NCI-H345 treated with DMSO at 0.1 percent for 48 hours (cell line): ENCODE data around the gene SLC26A2.

Experiments
- DNase-seq: peaks from one replicate; lab custom pipeline; 2025; ENCODE audit not compliant: unreplicated experiment; lab: John Stamatoyannopoulos, UW

SLC26A2 gene

GRCh38 chr5:149961186-149961685 is 678 bp downstream of the SLC26A2 start:
- DNase-seq: no peak

GRCh38 chr5:149961957-149962409 is 1.4 kb downstream of the SLC26A2 start:
- DNase-seq: peak; percentile 42

GRCh38 chr5:149962601-149963300 is 2.2 kb downstream of the SLC26A2 start:
- no peak for DNase-seq

- DNase-seq: no peak
Measured at GRCh38 chr5:149963729-149964128, 3.2 kb downstream of the SLC26A2 start.

- no peak for DNase-seq
Measured at GRCh38 chr5:149966946-149967345, 6.4 kb downstream of the SLC26A2 start.

GRCh38 chr5:149969181-149969930 is 8.8 kb downstream of the SLC26A2 start:
- no peak for DNase-seq

GRCh38 chr5:149975409-149975808 is 14.9 kb downstream of the SLC26A2 start:
- no peak for DNase-seq

GRCh38 chr5:149979896-149980295 is 19.3 kb downstream of the SLC26A2 start:
- no peak for DNase-seq

GRCh38 chr5:149981206-149981605 is 20.6 kb downstream of the SLC26A2 start:
- DNase-seq: no peak

GRCh38 chr5:149982505-149982904 is 21.9 kb downstream of the SLC26A2 start:
- no peak for DNase-seq

GRCh38 chr5:149988126-149988525 is 27.6 kb downstream of the SLC26A2 start:
- DNase-seq: no peak

GRCh38 chr5:149990518-149991376 is 30.2 kb downstream of the SLC26A2 start:
- DNase-seq: peak; percentile 64

- no peak for DNase-seq
Measured at GRCh38 chr5:149993471-149993870, 32.9 kb downstream of the SLC26A2 start.

- DNase-seq: no peak
Measured at GRCh38 chr5:149995385-149996204, 35.0 kb downstream of the SLC26A2 start.

- DNase-seq: no peak
Measured at GRCh38 chr5:149996205-149996890, 35.8 kb downstream of the SLC26A2 start.

- no peak for DNase-seq
Measured at GRCh38 chr5:149998281-149998680, 37.7 kb downstream of the SLC26A2 start.

GRCh38 chr5:149999359-149999758 is 38.8 kb downstream of the SLC26A2 start:
- DNase-seq: no peak

GRCh38 chr5:149999866-150000255 is 39.3 kb downstream of the SLC26A2 start:
- DNase-seq: no peak

- peak; percentile 87 for DNase-seq
Measured at GRCh38 chr5:150000256-150000989, 39.9 kb downstream of the SLC26A2 start, which contains the start of the genes HMGXB3 and TIGD6. TSS of gene HMGXB3 (plus strand) at chr5:150000739. CDS start at chr5:150004853, 4,114 bp downstream. TSS of gene TIGD6 (minus strand) at chr5:150000654. CDS start at chr5:149996348, 4,306 bp downstream.
